ENCODE measurements around the gene C2. TPM values are rescaled to one million over a fixed set of nuclear protein-coding genes. Genes with fewer than 3 reads are reported as not detected.
A peak's percentile ranks its signal among the peaks of the same experiment; 100 is the strongest.
"Not testable (repeated sequence)": the region's sequence is repeated elsewhere in the genome, so short reads cannot be mapped to it uniquely, and the experiment has no call there.

Gene C2
- total RNA-seq, 4 donors from 2014 or later = 2.5 to 6.2 (median 4.4) TPM

DNA sequence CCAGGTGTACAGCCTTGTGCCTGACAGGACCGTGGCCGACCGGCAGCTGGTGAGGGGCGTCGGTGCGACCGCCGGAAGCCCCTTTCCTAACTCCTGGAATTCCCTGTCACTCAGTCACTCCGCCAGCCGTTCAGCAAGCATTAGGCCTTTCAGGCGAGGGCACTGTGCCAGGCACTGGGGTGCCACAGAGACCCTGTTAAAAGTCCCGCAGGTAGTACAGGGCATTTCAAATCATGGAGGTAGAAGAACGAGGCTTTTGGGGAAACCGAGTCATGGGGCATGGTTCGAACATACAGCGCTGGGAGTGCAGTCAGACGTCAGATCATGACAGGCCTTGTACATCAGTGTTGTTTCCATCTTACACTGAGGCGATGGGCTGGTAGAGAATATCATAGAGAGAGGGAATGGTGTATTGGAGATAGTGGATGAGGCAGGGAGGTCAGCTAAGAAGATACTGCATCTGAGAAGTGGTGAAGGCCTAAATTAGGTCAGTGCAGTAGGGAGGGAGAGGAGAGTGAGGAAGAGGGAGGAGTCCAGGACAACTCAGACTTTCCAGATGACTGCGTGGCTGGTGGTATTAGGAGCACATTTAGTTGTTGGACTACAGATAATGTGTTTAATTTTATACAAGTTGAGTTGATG lies 45.3 kb downstream of the C2 start:
- peak overlapping the region; percentile 38 to 91 (median 87) for H3K4me3 ChIP-seq (replicated peaks in 1 of 3)
- H3K27ac ChIP-seq = peak overlapping the region; percentile 93 to 97 (median 97)
- no peak for TF ChIP-seq POLR2A (IDR thresholded peaks at IDR 0.05)
- TF ChIP-seq, protein P1, sequence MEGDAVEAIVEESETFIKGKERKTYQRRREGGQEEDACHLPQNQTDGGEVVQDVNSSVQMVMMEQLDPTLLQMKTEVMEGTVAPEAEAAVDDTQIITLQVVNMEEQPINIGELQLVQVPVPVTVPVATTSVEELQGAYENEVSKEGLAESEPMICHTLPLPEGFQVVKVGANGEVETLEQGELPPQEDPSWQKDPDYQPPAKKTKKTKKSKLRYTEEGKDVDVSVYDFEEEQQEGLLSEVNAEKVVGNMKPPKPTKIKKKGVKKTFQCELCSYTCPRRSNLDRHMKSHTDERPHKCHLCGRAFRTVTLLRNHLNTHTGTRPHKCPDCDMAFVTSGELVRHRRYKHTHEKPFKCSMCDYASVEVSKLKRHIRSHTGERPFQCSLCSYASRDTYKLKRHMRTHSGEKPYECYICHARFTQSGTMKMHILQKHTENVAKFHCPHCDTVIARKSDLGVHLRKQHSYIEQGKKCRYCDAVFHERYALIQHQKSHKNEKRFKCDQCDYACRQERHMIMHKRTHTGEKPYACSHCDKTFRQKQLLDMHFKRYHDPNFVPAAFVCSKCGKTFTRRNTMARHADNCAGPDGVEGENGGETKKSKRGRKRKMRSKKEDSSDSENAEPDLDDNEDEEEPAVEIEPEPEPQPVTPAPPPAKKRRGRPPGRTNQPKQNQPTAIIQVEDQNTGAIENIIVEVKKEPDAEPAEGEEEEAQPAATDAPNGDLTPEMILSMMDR (IDR thresholded peaks at IDR 0.05) = no peak
- 13 to 14% methylated on average over 11 of the region's 19 CpGs for whole genome bisulfite sequencing, 2 donors
- no peak for DNase-seq
- no peaks in the 10 kb centered on the region for H3K9me3 ChIP-seq
- H3K27me3 ChIP-seq = no peaks in the 10 kb centered on the region
- peaks cover 22 to 23% of the 10 kb centered on the region in 2 donors for H3K36me3 ChIP-seq
- H3K4me1 ChIP-seq = peaks cover 12 to 18% of the 10 kb centered on the region in 2 donors
- intact Hi-C loops (cut with DNase I) = no loop called here

DNA sequence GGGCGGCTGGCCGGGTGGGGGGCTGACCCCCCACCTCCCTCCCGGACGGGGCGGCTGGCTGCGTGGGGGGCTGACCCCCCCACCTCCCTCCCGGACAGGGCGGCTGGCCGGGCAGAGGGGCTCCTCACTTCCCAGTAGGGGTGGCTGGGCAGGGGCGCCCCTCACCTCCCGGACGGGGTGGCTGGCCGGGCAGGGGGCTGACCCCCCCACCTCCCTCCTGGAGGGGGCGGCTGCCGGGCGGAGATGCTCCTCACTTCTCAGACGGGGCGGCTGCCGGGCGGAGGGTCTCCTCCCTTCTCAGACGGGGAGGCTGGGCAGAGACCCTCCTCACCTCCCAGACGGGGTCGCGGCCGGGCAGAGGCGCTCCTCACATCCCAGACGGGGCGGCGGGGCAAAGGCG lies 48.5 kb downstream of the C2 start:
- H3K9me3 ChIP-seq; H3K36me3 ChIP-seq; H3K27ac ChIP-seq; intact Hi-C loops (cut with DNase I); H3K27me3 ChIP-seq; DNase-seq; H3K4me3 ChIP-seq (replicated peaks in 1 of 3): not testable (repeated sequence)
- peaks cover 11 to 12% of the 10 kb centered on the region in 2 donors for H3K4me1 ChIP-seq
- WGBS, 2 donors = 98 to 100% methylated on average over 1 to 7 of the region's 30 CpGs

DNA sequence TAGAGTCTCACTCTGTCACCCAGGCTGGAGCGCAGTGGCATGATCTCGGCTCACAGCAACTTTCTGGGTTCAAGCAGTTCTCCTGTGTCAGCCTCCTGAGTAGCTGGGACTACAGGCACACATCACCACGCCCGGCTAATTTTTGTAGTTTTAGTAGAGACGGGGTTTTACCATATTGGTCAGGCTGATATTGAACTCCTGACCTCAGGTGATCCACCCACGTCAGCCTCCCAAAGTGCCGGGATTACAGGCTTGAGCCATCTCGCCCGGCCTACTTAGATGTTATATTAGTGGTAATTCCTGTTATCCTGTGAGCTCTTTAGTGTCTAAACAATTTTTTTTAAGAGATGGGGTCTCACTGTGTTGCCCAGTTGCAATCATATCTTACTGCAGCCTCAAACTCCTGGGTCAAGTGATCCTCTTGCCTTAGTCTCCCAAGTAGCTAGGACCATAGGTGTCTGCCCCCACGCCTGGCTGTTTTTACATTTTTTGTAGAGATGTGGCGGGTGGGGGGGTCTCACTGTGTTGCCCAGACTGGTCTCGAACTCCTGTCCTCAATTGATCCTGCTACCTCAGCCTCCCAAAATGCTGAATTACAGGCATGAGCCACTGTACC lies 50.4 kb downstream of the C2 start:
- Histone ChIP-seq H3K4me3 (replicated peaks in 1 of 3) (no peak overlapping the region), H3K4me1 (peaks cover 7 to 8% of the 10 kb centered on the region in 2 donors), H3K27ac (no peak overlapping the region), H3K9me3 (no peaks in the 10 kb centered on the region), H3K36me3 (no peaks in the 10 kb centered on the region), H3K27me3 (no peaks in the 10 kb centered on the region)
- DNase-seq = no peak
- intact Hi-C loops (cut with DNase I) = no loop called here
- WGBS, 2 donors = 93 to 95% methylated on average over 12 of the region's 12 CpGs
- TF ChIP-seq POLR2A (IDR thresholded peaks at IDR 0.05) = no peak
- TF ChIP-seq, protein P1 (IDR thresholded peaks at IDR 0.05) = no peak

DNA sequence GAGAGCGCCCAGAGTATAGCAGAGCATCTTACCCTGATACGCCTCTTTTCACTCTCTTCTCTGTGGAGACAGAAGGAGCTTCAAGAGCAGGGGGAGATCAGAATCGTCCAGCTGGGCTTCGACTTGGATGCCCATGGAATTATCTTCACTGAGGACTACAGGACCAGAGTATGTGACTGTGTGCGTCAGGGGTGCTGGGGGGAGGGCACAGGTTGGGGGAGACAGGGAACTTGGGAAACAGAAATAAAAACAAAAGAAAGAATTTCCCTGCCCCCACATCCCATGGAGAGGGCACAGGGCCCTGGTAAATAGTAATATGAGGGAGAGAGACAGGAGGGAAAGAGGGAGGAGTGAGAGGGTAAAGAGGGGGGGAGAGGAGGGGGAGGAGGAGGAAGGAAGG lies 51.3 kb downstream of the C2 start:
- TF ChIP-seq POLR2A (IDR thresholded peaks at IDR 0.05) = no peak
- TF ChIP-seq, protein P1 (IDR thresholded peaks at IDR 0.05) = no peak
- Histone ChIP-seq H3K4me3 (replicated peaks in 1 of 3) (no peak overlapping the region), H3K4me1 (no peaks in the 10 kb centered on the region), H3K36me3 (no peaks in the 10 kb centered on the region), H3K9me3 (no peaks in the 10 kb centered on the region), H3K27me3 (no peaks in the 10 kb centered on the region), H3K27ac (no peak overlapping the region)
- DNase-seq = no peak
- WGBS, 2 donors = 92 to 93% methylated on average over 5 of the region's 5 CpGs
- intact Hi-C loops (cut with DNase I) = no loop called here

DNA sequence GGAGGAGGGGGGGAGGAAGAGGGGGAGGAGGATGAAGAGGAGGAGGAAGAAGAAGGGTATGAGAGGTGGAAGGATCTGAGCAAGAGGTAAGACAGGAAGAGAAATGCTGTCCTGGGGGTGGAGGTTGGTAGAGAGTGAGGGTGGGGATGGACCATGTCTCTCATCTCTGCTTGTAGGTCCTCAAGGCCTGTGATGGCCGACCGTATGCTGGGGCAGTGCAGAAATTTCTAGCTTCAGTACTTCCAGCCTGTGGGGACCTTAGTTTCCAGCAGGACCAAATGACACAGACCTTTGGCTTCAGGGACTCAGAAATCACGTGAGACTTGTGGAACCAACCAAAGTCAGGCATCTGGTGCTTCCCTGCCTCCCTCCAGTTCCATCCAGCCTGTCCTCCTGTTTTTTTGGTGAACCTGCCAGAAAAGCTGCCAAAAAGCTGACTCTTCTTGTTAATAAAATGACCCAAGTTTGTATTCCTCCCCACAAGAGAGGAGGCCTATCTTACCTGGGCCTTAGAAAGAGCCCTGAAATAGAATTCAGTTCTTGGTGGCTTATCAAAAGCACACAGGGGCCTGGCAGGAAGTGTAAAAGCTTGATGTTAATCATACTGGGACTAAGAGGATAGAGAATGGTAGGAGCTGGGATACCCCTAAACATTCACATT lies 51.9 kb downstream of the C2 start:
- H3K27ac ChIP-seq = no peak overlapping the region
- intact Hi-C loops (cut with DNase I) = no loop called here
- no peak overlapping the region for H3K4me3 ChIP-seq (replicated peaks in 1 of 3)
- 84 to 96% methylated on average over 3 of the region's 3 CpGs for WGBS, 2 donors
- no peak for DNase-seq
- TF ChIP-seq, protein P1 (IDR thresholded peaks at IDR 0.05) = no peak
- TF ChIP-seq POLR2A (IDR thresholded peaks at IDR 0.05) = no peak
- no peaks in the 10 kb centered on the region for H3K36me3 ChIP-seq
- no peaks in the 10 kb centered on the region for H3K27me3 ChIP-seq
- H3K9me3 ChIP-seq = no peaks in the 10 kb centered on the region
- no peaks in the 10 kb centered on the region for H3K4me1 ChIP-seq

DNA sequence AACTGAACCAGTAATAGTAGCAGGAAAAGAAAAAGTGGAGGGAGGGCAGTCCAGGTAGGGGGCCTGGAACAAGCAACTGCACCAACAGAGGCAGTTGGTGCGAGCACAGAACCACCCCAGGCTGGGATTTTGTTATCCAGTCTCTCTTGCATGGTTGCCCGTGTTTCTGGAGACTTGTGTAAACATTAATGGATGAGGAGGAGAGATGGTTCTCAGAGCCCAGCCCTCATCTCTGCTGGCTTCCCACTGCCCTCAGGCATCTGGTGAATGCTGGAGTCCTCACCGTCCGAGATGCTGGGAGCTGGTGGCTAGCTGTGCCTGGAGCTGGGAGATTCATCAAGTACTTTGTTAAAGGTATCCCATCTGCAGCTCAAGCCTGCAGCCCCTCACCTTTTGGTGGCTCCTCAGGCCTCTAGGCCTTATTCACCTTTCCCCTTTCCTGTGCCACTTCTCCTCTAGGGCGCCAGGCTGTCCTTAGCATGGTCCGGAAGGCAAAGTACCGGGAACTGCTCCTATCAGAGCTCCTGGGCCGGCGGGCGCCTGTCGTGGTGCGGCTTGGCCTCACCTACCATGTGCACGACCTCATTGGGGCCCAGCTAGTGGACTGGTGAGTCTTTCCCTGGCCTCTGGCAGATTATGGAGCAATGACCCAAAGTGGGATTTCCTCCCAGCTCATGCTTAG lies 52.8 kb downstream of the C2 start:
- H3K36me3 ChIP-seq; H3K4me1 ChIP-seq; H3K27me3 ChIP-seq; H3K9me3 ChIP-seq; DNase-seq; intact Hi-C loops (cut with DNase I); H3K4me3 ChIP-seq (replicated peaks in 1 of 3): not testable (repeated sequence)
- 90 to 92% methylated on average over 9 to 13 of the region's 13 CpGs for WGBS, 2 donors
- H3K27ac ChIP-seq = peak overlapping the region in 1 of 3 donors; percentile 17

DNA sequence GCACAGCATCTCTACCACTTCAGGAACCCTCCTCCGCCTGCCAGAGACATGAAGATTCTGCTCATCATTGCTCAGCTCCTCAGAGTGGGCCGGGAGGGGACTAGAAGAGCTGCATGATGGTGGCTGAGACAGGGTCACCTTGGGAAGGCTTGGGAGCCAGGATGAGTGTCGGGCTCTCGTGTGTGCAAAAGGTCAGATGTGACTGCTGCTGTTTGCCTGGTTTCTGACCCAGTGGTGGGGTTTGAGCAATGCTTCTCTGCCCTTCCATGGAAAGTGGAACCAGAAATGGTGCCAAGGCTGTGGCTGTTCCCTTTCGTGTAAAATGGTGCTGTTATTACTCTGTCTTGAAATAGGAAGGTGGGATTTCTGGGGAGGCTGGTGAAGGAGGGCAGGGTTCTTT lies 53.5 kb downstream of the C2 start:
- H3K4me1 ChIP-seq; H3K27me3 ChIP-seq; H3K27ac ChIP-seq; intact Hi-C loops (cut with DNase I); DNase-seq; H3K36me3 ChIP-seq; H3K9me3 ChIP-seq; H3K4me3 ChIP-seq (replicated peaks in 1 of 3): not testable (repeated sequence)
- no CpG with 5 or more reads among the region's 5 CpGs for WGBS, 2 donors

DNA sequence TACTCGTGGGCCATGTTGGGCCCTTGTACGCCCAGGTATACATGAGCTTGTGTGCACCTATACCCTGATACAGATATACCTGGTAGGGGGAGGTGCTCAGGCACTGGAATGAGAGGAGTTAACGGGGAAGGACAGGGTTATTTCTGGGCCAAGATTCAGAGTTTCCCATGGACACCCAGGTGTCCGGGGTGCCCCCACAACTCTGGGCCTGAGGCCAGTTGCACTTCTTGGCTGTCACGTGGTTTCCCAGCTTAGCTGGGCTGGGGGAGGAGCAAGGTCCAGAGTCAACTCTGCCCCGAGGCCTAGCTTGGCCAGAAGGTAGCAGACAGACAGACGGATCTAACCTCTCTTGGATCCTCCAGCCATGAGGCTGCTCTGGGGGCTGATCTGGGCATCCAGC lies 54.2 kb downstream of the C2 start, which contains the start of gene C4A:
Gene C4A, plus strand, starts transcription at position 314 of the 400 bp plus-strand sequence. Its CDS starts 51 bp downstream, at position 365.
- intact Hi-C loops (cut with DNase I); H3K4me1 ChIP-seq; H3K27ac ChIP-seq; H3K27me3 ChIP-seq; H3K9me3 ChIP-seq; H3K4me3 ChIP-seq (replicated peaks in 1 of 3); DNase-seq; H3K36me3 ChIP-seq: not testable (repeated sequence)
- WGBS, 2 donors = no CpG with 5 or more reads among the region's 7 CpGs
